HG03354 (cell line): ENCODE measurements around the gene ADAMTS16.

Experiments
- ATAC-seq: cut with Tn5 transposase; IDR thresholded peaks from one replicate; pipeline ENCODE4 v1.9.1; 2021; ENCODE audit warnings: mild to moderate bottlenecking; ENCODE audit not compliant: unreplicated experiment, poor library complexity, severe bottlenecking

Gene ADAMTS16

GRCh38 chr5:5360363-5360940, 220.3 kb downstream of the ADAMTS16 start:
- no peak for ATAC-seq

GRCh38 chr5:5360941-5361520, 220.9 kb downstream of the ADAMTS16 start:
- ATAC-seq, result no peak

GRCh38 chr5:5363045-5363444, 222.9 kb downstream of the ADAMTS16 start:
- no peak for ATAC-seq

DNA sequence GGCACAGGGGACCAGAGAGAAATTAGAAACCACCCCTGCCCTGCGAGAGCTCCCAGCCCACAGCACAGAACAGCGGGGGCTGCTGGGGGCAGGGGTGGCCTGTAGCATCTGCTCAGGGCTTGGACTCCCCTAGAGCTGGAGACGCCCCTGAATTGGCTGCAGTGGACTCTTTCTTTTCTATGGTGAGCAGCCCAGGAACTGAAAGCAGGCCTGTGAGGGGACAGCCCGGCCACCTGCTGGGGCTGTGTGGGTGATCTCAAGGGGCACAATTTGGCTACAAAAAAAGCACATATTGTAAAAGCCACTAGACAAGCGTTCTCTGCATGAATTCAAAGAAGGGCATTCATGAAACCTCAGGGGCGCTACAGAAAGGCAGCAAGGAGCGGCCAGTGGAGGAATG, 224.8 kb downstream of the ADAMTS16 start:
- no peak for ATAC-seq

DNA sequence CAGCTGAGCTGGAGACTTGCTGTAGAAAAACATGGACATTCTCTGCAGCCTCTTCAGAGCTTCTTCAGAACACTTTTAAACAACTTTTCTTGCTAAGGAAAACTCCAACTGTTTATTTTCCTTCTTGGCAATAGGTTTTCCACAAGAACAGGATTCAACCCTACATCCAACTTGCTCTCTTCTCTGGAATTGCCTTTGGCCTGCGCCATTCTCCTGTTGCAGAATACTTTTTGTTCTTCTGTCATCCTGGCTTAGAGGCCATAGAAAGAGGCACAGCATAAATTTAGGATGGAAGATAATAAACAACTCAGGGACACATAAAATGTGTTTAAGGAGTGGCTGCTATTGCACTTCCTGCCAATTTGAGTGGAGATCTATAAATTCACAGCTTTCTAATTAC, 227.6 kb downstream of the ADAMTS16 start:
- ATAC-seq, result no peak

GRCh38 chr5:5369051-5369605, 229.0 kb downstream of the ADAMTS16 start:
- no peak for ATAC-seq
